Measurements from ENCODE around the gene TAF11L3. TPM values are rescaled to one million over a fixed set of nuclear protein-coding genes. Genes with fewer than 3 reads are reported as not detected.

TAF11L3 gene
- total RNA-seq (ENCODE audit: low replicate concordance) = not detected in 2 replicates

GRCh38 chr5:17518067-17518466, at the start of gene TAF11L3:
Gene TAF11L3 (plus strand): TSS chr5:17518367.

DNA sequence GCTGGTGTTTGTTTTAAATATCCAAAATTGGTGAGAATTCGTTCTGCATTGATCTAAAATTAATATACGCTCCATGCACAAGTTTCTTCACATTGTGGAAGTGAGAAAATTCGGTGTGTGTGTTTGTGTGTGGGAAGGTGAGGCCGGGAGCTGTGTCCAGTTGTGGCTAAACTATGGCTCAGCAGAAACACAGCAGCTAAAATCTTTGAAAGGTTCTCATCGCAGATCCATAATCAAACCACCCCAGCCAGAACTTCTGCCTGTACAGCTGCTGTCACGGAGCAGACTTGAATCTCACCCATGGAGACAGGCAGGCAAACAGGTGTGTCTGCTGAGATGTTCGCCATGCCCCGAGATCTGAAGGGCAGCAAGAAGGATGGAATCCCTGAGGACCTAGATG, 20.2 kb upstream of the TAF11L3 start, which contains the start of gene TAF11L2:
Gene TAF11L2, plus strand, starts transcription at position 301 of the 400 bp plus-strand sequence.

DNA sequence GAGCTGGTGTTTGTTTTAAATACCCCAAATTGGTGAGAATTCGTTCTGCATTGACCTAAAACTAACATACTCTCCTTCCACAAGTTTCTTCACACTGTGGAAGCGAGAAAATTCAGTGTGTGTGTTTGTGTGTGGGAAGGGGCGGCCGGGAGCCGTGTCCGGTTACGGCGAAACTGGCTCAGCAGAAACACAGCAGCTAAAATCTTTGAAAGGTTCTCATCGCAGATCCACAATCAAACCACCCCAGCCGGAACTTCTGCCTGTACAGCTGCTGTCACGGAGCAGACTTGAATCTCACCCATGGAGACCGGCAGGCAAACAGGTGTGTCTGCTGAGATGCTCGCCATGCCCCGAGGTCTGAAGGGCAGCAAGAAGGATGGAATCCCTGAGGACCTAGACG, 3.3 kb downstream of the TAF11L3 start, which contains the start of gene TAF11L4:
Gene TAF11L4, plus strand, starts transcription at position 301 of the 400 bp plus-strand sequence.

DNA sequence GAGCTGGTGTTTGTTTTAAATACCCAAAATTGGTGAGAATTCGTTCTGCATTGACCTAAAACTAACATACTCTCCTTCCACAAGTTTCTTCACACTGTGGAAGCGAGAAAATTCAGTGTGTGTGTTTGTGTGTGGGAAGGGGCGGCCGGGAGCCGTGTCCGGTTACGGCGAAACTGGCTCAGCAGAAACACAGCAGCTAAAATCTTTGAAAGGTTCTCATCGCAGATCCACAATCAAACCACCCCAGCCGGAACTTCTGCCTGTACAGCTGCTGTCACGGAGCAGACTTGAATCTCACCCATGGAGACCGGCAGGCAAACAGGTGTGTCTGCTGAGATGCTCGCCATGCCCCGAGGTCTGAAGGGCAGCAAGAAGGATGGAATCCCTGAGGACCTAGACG, 6.8 kb downstream of the TAF11L3 start, which contains the start of gene TAF11L5:
Gene TAF11L5, plus strand, starts transcription at position 301 of the 400 bp plus-strand sequence.

GRCh38 chr5:17528369-17528768, 10.2 kb downstream of the TAF11L3 start, which contains the start of gene TAF11L6:
Gene TAF11L6 (plus strand): TSS chr5:17528669.

Other genes with a start within 250 kb of the TAF11L3 start
- gene TAF11L2, start 20.1 kb upstream of the TAF11L3 start, total RNA-seq (ENCODE audit: low replicate concordance) = not detected in 2 replicates
- gene TAF11L4, start 3.4 kb downstream of the TAF11L3 start, total RNA-seq (ENCODE audit: low replicate concordance) = not detected in 2 replicates
- gene TAF11L5, start 6.9 kb downstream of the TAF11L3 start, total RNA-seq (ENCODE audit: low replicate concordance) = not detected in 2 replicates
- gene TAF11L6, start 10.3 kb downstream of the TAF11L3 start, total RNA-seq (ENCODE audit: low replicate concordance) = not detected in 2 replicates
- not detected in 2 replicates for gene TAF11L7, start 67.4 kb downstream of the TAF11L3 start, total RNA-seq (ENCODE audit: low replicate concordance)
- not detected in 2 replicates for gene TAF11L8, start 72.6 kb downstream of the TAF11L3 start, total RNA-seq (ENCODE audit: low replicate concordance)
- not detected in 2 replicates for gene TAF11L9, start 76.0 kb downstream of the TAF11L3 start, total RNA-seq (ENCODE audit: low replicate concordance)
- gene TAF11L10, start 79.5 kb downstream of the TAF11L3 start, total RNA-seq (ENCODE audit: low replicate concordance) = not detected in 2 replicates
- not detected in 2 replicates for gene TAF11L11, start 85.8 kb downstream of the TAF11L3 start, total RNA-seq (ENCODE audit: low replicate concordance)
- not detected in 2 replicates for gene TAF11L12, start 92.0 kb downstream of the TAF11L3 start, total RNA-seq (ENCODE audit: low replicate concordance)
- gene TAF11L13, start 113.7 kb downstream of the TAF11L3 start, total RNA-seq (ENCODE audit: low replicate concordance) = not detected in 2 replicates
- not detected in 2 replicates for gene TAF11L14, start 116.1 kb downstream of the TAF11L3 start, total RNA-seq (ENCODE audit: low replicate concordance)

Data from smooth muscle cell of the coronary artery (primary cell).